ENCODE data around the gene SUCNR1. TPM values are rescaled to one million over a fixed set of nuclear protein-coding genes. Genes with fewer than 3 reads are reported as not detected.
"Not testable (repeated sequence)": the region's sequence is repeated elsewhere in the genome, so short reads cannot be mapped to it uniquely, and the experiment has no call there.

SUCNR1 gene
- total and polyA plus RNA-seq, 2 of the 13 experiments (the other 11 are each of a cell fraction or from before 2014, with no cell fraction given) = 0.03 TPM; not detected in 1

- no TSS peak for BruUV-seq (replicated peaks)
- FAIRE-seq (no peak), DNase-seq (ENCODE audit: low spot score) (no peak), ATAC-seq (no peak)
- intact Hi-C loops (cut with micrococcal nuclease; ENCODE audit: unreplicated experiment) (no loop called here), in situ Hi-C loops (cut with HindIII; ENCODE audit: extremely low pct_ligation_motif_present, low pct_unique_long_range_greater_than_20kb) (no loop called here)
- Histone ChIP-seq H4K20me1 (ENCODE audit: insufficient read depth, low read length) (no peaks in the 10 kb centered on the region), H3K9me3 (ENCODE audit: low read length) (no peaks in the 10 kb centered on the region), H3K4me3 (replicated peaks in 1 of 3; ENCODE audit: insufficient read depth in 1 of 3, low read depth in 2 of 3, low read length in 3 of 3) (no peak overlapping the region), H3K27ac (ENCODE audit: extremely low read length, insufficient read depth, low read length) (no peak overlapping the region), H3K4me2 (ENCODE audit: low read depth, low read length) (0 out of 2 replicates have a peak overlapping the region, but pooled peaks have one; percentile 13), H2AFZ (ENCODE audit: low read length) (no peak overlapping the region), H3K9ac (ENCODE audit: insufficient read depth, low read depth, low read length) (no peak overlapping the region), H3K4me1 (ENCODE audit: insufficient read depth, low read length) (no peaks in the 10 kb centered on the region), H3K79me2 (ENCODE audit: insufficient read depth, low read length) (no peaks in the 10 kb centered on the region), H3K36me3 (replicated peaks in 1 of 2; ENCODE audit: control insufficient read depth in 1 of 2, insufficient read depth in 2 of 2, low read length in 2 of 2) (no peaks in the 10 kb centered on the region), H3K27me3 (ENCODE audit: control insufficient read depth in 1 of 2, insufficient read depth in 2 of 2, low read length in 2 of 2) (no peaks in the 10 kb centered on the region; a peak in 1 of 5 replicates)
- ChIA-PET POLR2A (no interaction called here), CTCF (ENCODE audit: low intra/inter-chr PET ratio, low total read pairs) (no interaction called here)
- TF ChIP-seq NCOA5 (CRISPR knock-in tag; IDR thresholded peaks at IDR 0.05) (no peak), MED13 (CRISPR knock-in tag; IDR thresholded peaks at IDR 0.05) (no peak), ZNF777 (CRISPR knock-in tag; IDR thresholded peaks at IDR 0.05) (no peak), BCLAF1 (IDR thresholded peaks at IDR 0.05) (no peak), MBD4 (IDR thresholded peaks at IDR 0.05; ENCODE audit: borderline replicate concordance, low read length) (no peak), ZNF563 (CRISPR knock-in tag; IDR thresholded peaks at IDR 0.05) (no peak), ZNF331 (CRISPR knock-in tag; IDR thresholded peaks at IDR 0.05) (no peak), ZNF432 (CRISPR knock-in tag; IDR thresholded peaks at IDR 0.05; ENCODE audit: borderline replicate concordance) (no peak), EP300 (IDR thresholded peaks at IDR 0.05; ENCODE audit: low read depth in 2 of 2, low read length in 2 of 2) (no peak), EP300 (CRISPR knock-in tag; IDR thresholded peaks at IDR 0.05; ENCODE audit: borderline replicate concordance) (no peak), ZNF207 (IDR thresholded peaks at IDR 0.05; ENCODE audit: borderline replicate concordance) (no peak), ISL2 (CRISPR knock-in tag; IDR thresholded peaks at IDR 0.05) (no peak), AKAP8 (CRISPR knock-in tag; IDR thresholded peaks at IDR 0.05) (no peak)
- WGBS (ENCODE audit: low lambda C conversion rate) = 10% methylated on average over 8 of the region's 8 CpGs
These were observed 1.6 kb upstream of the SUCNR1 start for GRCh38 chr3:151871639-151872468.

- BruUV-seq (replicated peaks); intact Hi-C loops (cut with micrococcal nuclease; ENCODE audit: unreplicated experiment); H3K9me3 ChIP-seq (ENCODE audit: low read length); H3K4me1 ChIP-seq (ENCODE audit: insufficient read depth, low read length); H3K4me3 ChIP-seq (replicated peaks in 1 of 3; ENCODE audit: insufficient read depth in 1 of 3, low read depth in 2 of 3, low read length in 3 of 3); H3K4me2 ChIP-seq (ENCODE audit: low read depth, low read length); H3K27me3 ChIP-seq (ENCODE audit: control insufficient read depth in 1 of 2, insufficient read depth in 2 of 2, low read length in 2 of 2); H3K36me3 ChIP-seq (replicated peaks in 1 of 2; ENCODE audit: control insufficient read depth in 1 of 2, insufficient read depth in 2 of 2, low read length in 2 of 2); H3K79me2 ChIP-seq (ENCODE audit: insufficient read depth, low read length); CTCF ChIA-PET (ENCODE audit: low intra/inter-chr PET ratio, low total read pairs); FAIRE-seq; H2AFZ ChIP-seq (ENCODE audit: low read length); DNase-seq (ENCODE audit: low spot score); H4K20me1 ChIP-seq (ENCODE audit: insufficient read depth, low read length); in situ Hi-C loops (cut with HindIII; ENCODE audit: extremely low pct_ligation_motif_present, low pct_unique_long_range_greater_than_20kb); H3K27ac ChIP-seq (ENCODE audit: extremely low read length, insufficient read depth, low read length); ATAC-seq; H3K9ac ChIP-seq (ENCODE audit: insufficient read depth, low read depth, low read length); POLR2A ChIA-PET: not testable (repeated sequence)
- WGBS (ENCODE audit: low lambda C conversion rate) = 15% methylated on average over 5 of the region's 5 CpGs
These were observed 636 bp downstream of the SUCNR1 start for GRCh38 chr3:151874079-151874478.
